Stomach (tissue), 9 donors: ENCODE results near the gene CELF4. TPM values are rescaled to one million over a fixed set of nuclear protein-coding genes. Genes with fewer than 3 reads are reported as not detected.

ENCODE experiments used
- DNase-seq, 2 donors: peaks; one replicate each; pipeline versions ENCODE4 v3.0.0 to v3.0.0-alpha.2; 2013 to 2019
- H3K27ac ChIP-seq, 5 donors: fragments of 200-600 bp in 4 of 5; sonication (generic) in 4 of 5; one replicate each; pipeline ENCODE4 v1.5.1; 2013 to 2019; ENCODE audit warnings: mild to moderate bottlenecking in 1 of 5, moderate library complexity in 1 of 5
- H3K27me3 ChIP-seq, 3 donors: fragments of 200-600 bp; sonication (generic); one replicate each; pipeline ENCODE4 v1.5.1; 2017 to 2019; ENCODE audit warnings: mixed run types in 1 of 3
- H3K36me3 ChIP-seq, 4 donors: fragments of 200-600 bp; sonication (generic); 1 replicate in 3 of 4; 2 replicates in 1 of 4; pipeline ENCODE4 v1.5.1; 2016 to 2019
- H3K4me1 ChIP-seq, 4 donors: fragments of 200-600 bp; sonication (generic); one replicate each; pipeline ENCODE4 v1.5.1; 2016 to 2019
- H3K4me3 ChIP-seq, 4 donors: fragments of 200-600 bp; sonication (generic) in 3 of 4; one replicate each; pipeline ENCODE4 v1.5.1; 2016 to 2019; ENCODE audit warnings: mild to moderate bottlenecking in 1 of 4
- H3K9me3 ChIP-seq, 4 donors: fragments of 200-600 bp; sonication (generic); one replicate each; pipeline ENCODE4 v1.5.1; 2016 to 2019
- EP300 ChIP-seq: sonication (generic); formaldehyde crosslinking; IDR thresholded peaks from one replicate; pipeline ENCODE4 v1.6.1; 2017; ENCODE audit warnings: antibody characterized with exemption
- POLR2A ChIP-seq, 4 donors: fragments of 450-650 bp; IDR thresholded peaks; one replicate each; pipeline ENCODE4 v1.6.1; 2016; ENCODE audit warnings: antibody characterized with exemption in 4 of 4, control low read depth in 2 of 4, mild to moderate bottlenecking in 1 of 4, moderate library complexity in 1 of 4
- POLR2AphosphoS5 ChIP-seq, 3 donors: sonication (generic); formaldehyde crosslinking; IDR thresholded peaks; one replicate each; pipeline ENCODE4 v1.6.1; 2016; ENCODE audit warnings: antibody characterized with exemption in 3 of 3
- WGBS, 5 donors: extraction: QIAGEN DNeasy Blood & Tissue Kit in 3 of 5; methylation state at CpG; one replicate each; pipeline versions ENCODE4 v1.1.5 to v1.1.7; 2013 to 2018; 5-methylcytosine and 5-hydroxymethylcytosine counted together
- intact Hi-C: fragments of 100-400 bp; cut with DNase I; formaldehyde crosslinking; loops from one replicate; pipeline ENCODE4 v1.15.1; 2023; ENCODE audit warnings: low total_unique reads
- polyA plus RNA-seq, 3 donors: library from polyadenylated mRNA; stranded (reverse); fragments of 200-250 nt; gene quantifications; one replicate each; pipeline ENCODE4 v1.2.3, GENCODE V29; 2013
- total RNA-seq, 5 donors: library from RNA; depleted of rRNA; stranded (reverse); fragments of >200 nt; gene quantifications; one replicate each; pipeline versions ENCODE4 v1.1.0 to v1.2.3, GENCODE V29; 2014 to 2016
- TF ChIP-seq, protein P1 (sequence below), 7 experiments: fragments of 450-650 bp in 4 of 7; fragments of 200-600 bp in 3 of 7; sonication (generic) in 3 of 7; IDR thresholded peaks; one replicate each; pipeline ENCODE4 v1.5.1; 2016 to 2019; ENCODE audit warnings: antibody characterized with exemption in 7 of 7, control low read depth in 2 of 7, mild to moderate bottlenecking in 1 of 7
- donor health status: healthy with polysubstance abuse.
- donor health status: Bipolar disorder and iron deficiency.
- donor health status: healthy.

The CELF4 gene
- total and polyA plus RNA-seq, 8 donors = 0.93 to 2.4 (median 1.8) TPM; not detected in 2

DNA sequence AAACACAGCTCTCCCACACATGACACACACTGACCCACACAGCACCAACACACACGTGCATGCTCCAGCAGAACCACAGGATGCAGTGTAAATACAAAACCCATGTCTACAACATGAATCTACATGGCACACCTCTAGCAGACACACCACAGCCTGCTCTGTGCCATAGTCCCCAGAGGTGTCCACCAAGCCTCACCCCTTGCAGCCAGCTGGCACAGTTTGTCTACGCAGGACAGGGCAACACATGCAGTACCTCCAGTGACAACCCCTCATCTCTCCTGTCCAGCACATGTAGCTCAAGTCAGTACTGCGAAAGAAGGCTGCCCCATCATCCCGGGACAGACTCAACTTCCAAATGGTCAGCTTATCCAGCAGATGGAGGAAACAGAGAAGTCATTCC is 18.9 kb downstream of the CELF4 start:
- no peaks in the 10 kb centered on the region for H3K9me3 ChIP-seq
- H3K27ac ChIP-seq = no peak overlapping the region
- intact Hi-C loops = no loop called here
- H3K4me1 ChIP-seq = no peaks in the 10 kb centered on the region
- TF ChIP-seq POLR2A (IDR thresholded peaks at IDR 0.05) (no peak), EP300 (no peak)
- no peak for DNase-seq
- peaks cover 0 to 62% (median 18%) of the 10 kb centered on the region in 3 donors for H3K27me3 ChIP-seq
- no peaks in the 10 kb centered on the region for H3K36me3 ChIP-seq
- no peak overlapping the region for H3K4me3 ChIP-seq
- 77 to 85% (median 79%) methylated on average over 4 of the region's 4 CpGs for WGBS, 5 donors

DNA sequence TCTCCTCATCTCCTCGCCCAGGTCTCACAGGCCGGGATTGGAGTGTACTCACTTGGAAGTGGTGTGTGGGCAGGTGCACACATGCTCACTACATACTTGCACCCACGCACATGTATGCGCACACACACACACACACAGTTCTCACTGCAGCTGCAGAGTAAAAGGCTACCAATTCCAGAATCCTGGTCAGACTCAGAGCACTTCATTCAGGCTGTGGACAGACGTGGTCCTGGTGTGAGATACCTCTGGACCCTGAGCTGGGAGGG is 19.4 kb downstream of the CELF4 start:
- Histone ChIP-seq H3K27ac (no peak overlapping the region), H3K36me3 (no peaks in the 10 kb centered on the region), H3K4me3 (no peak overlapping the region), H3K9me3 (no peaks in the 10 kb centered on the region), H3K27me3 (peaks cover 0 to 62% (median 18%) of the 10 kb centered on the region in 3 donors), H3K4me1 (no peaks in the 10 kb centered on the region)
- 79 to 86% (median 82%) methylated on average over 5 of the region's 5 CpGs for WGBS, 5 donors
- DNase-seq = no peak
- TF ChIP-seq, protein P1, sequence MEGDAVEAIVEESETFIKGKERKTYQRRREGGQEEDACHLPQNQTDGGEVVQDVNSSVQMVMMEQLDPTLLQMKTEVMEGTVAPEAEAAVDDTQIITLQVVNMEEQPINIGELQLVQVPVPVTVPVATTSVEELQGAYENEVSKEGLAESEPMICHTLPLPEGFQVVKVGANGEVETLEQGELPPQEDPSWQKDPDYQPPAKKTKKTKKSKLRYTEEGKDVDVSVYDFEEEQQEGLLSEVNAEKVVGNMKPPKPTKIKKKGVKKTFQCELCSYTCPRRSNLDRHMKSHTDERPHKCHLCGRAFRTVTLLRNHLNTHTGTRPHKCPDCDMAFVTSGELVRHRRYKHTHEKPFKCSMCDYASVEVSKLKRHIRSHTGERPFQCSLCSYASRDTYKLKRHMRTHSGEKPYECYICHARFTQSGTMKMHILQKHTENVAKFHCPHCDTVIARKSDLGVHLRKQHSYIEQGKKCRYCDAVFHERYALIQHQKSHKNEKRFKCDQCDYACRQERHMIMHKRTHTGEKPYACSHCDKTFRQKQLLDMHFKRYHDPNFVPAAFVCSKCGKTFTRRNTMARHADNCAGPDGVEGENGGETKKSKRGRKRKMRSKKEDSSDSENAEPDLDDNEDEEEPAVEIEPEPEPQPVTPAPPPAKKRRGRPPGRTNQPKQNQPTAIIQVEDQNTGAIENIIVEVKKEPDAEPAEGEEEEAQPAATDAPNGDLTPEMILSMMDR (IDR thresholded peaks at IDR 0.05) = no peak
- TF ChIP-seq POLR2AphosphoS5 (IDR thresholded peaks at IDR 0.05) = no peak
- no peak for TF ChIP-seq POLR2A (IDR thresholded peaks at IDR 0.05)
- no peak for TF ChIP-seq EP300
- intact Hi-C loops = no loop called here

DNA sequence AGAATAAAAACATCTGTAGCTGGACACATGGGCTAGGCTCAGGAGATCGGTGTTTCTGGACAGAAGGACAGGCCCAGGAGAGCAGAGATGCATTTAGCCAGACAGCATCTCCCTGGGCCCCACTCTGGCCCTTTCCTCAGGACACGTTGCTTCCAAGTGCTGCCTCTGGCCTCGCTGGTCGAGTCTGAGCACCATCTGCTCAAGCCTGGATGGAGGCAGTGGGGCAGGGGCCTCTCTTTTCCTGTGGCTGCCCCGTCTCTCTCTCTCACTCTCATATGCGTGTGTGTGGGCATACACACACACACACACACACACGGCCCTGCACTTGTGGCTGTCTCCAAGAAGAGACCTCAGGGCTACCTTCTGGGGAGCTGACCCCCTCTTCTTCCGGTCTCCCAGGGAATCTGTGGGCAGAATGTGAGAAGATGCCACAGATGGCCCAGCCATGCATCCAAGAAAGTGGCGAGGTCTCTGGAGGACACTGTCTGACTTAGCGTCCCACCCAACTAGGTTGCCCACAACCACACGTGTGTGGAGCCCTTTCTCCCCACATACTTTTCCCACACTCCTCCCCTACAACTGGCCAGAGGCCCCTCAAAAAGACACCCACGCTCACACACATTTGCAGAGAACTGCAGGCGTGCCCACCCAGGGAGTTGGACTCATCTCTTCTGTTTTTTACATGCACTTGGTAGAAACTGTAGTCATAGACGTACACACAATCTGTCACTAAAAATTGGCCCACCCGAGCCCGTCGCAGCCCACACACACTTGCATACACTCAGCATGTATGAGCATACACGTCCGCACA is 19.9 kb downstream of the CELF4 start:
- DNase-seq = no peak
- WGBS, 5 donors = 76 to 84% (median 78%) methylated on average over 19 of the region's 19 CpGs
- intact Hi-C loops = no loop called here

DNA sequence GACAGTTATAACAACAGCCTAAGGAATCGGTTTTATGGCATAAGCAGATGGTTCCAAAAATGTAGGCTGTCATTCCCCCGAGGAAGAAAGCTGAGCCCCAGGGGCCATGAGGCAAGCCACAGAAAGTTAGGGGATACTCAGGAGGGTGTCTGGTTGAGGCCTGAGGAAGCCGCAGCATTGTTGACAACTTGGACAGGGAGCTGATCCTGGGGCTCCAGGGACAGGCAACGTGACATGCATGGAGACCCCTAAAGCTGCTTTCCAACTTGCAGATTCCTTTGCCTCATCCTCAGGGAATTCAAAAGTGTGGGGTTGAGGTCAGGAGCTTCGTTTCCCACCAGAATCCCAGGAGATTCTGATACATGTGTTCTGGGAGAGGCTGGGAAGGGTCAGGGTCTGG is 20.9 kb downstream of the CELF4 start:
- DNase-seq = no peak
- no peak overlapping the region for H3K27ac ChIP-seq
- no peak overlapping the region for H3K4me3 ChIP-seq
- H3K36me3 ChIP-seq = no peaks in the 10 kb centered on the region
- no peaks in the 10 kb centered on the region for H3K9me3 ChIP-seq
- TF ChIP-seq POLR2AphosphoS5 (IDR thresholded peaks at IDR 0.05) (no peak), POLR2A (IDR thresholded peaks at IDR 0.05) (no peak), EP300 (no peak)
- TF ChIP-seq, protein P1 (IDR thresholded peaks at IDR 0.05) = no peak
- peaks cover 0 to 62% (median 16%) of the 10 kb centered on the region in 3 donors for H3K27me3 ChIP-seq
- no peaks in the 10 kb centered on the region for H3K4me1 ChIP-seq
- 56 to 70% (median 65%) methylated on average over 5 of the region's 5 CpGs for WGBS, 5 donors
- intact Hi-C loops = no loop called here

More for the DNA sequence above, 19.9 kb downstream of the CELF4 start:
- H3K4me1 ChIP-seq = no peaks in the 10 kb centered on the region
- no peak overlapping the region for H3K27ac ChIP-seq
- H3K27me3 ChIP-seq = peaks cover 0 to 62% (median 16%) of the 10 kb centered on the region in 3 donors
- no peaks in the 10 kb centered on the region for H3K9me3 ChIP-seq
- no peak overlapping the region for H3K4me3 ChIP-seq
- H3K36me3 ChIP-seq = no peaks in the 10 kb centered on the region
- TF ChIP-seq POLR2A (IDR thresholded peaks at IDR 0.05) (no peak), EP300 (no peak), POLR2AphosphoS5 (IDR thresholded peaks at IDR 0.05) (no peak)
- TF ChIP-seq, protein P1 (IDR thresholded peaks at IDR 0.05) = no peak

DNA sequence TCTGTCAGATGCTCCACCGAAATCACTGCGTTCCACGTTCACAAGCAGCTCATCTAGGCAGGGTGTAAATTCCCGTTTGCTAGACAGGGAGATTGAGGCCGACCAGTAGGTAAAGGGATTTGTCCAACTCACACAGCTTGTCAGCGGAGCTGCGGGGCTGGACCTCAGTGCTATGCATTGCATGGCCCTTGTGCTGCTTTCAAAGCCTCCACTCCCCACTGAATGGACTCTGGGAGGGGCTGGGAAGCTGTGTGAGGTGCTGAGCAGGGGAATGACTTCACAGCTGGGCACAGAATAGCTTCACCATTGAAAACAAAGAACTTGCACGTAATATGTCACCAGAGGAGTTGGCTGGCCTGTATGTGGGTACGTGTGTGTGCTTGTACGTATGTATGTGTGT is 21.4 kb downstream of the CELF4 start:
- no peak overlapping the region for H3K4me3 ChIP-seq
- intact Hi-C loops = no loop called here
- 70 to 81% (median 72%) methylated on average over 9 to 10 of the region's 10 CpGs for WGBS, 5 donors

More for the DNA sequence above, 21.4 kb downstream of the CELF4 start:
- no peaks in the 10 kb centered on the region for H3K36me3 ChIP-seq
- no peaks in the 10 kb centered on the region for H3K9me3 ChIP-seq
- H3K27me3 ChIP-seq = peaks cover 0 to 67% (median 16%) of the 10 kb centered on the region in 3 donors
- TF ChIP-seq POLR2A (IDR thresholded peaks at IDR 0.05) (no peak), POLR2AphosphoS5 (IDR thresholded peaks at IDR 0.05) (no peak), EP300 (no peak)
- TF ChIP-seq, protein P1 (IDR thresholded peaks at IDR 0.05) = no peak
- no peak for DNase-seq
- no peaks in the 10 kb centered on the region for H3K4me1 ChIP-seq
- H3K27ac ChIP-seq = no peak overlapping the region
